Measurements from ENCODE around the gene ADCY9.
A peak's percentile ranks its signal among the peaks of the same experiment; 100 is the strongest.
"Not testable (repeated sequence)": the region's sequence is repeated elsewhere in the genome, so short reads cannot be mapped to it uniquely, and the experiment has no call there.

ADCY9 gene

DNA sequence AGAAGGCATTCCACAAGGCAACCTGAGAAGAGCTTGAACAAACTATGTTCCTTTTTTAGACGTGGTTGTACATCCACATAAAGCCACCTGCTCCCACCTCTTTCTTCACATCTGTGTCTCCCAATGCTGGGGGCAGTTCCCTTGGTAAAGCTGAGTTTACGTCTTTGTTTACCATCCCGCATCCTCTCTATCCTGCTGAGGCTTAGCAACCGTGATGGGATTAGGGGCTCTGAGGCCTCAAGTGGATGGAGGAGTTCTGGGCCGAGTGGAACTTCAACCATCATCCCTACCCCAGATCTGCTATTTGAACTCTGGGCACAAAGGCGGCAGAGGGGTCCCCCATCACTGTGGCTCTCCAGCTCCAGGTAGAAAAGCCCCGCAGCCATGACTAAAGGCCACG, 141.5 kb downstream of the ADCY9 start:
- DNase-seq (ENCODE audit: low read depth) = no peak

DNA sequence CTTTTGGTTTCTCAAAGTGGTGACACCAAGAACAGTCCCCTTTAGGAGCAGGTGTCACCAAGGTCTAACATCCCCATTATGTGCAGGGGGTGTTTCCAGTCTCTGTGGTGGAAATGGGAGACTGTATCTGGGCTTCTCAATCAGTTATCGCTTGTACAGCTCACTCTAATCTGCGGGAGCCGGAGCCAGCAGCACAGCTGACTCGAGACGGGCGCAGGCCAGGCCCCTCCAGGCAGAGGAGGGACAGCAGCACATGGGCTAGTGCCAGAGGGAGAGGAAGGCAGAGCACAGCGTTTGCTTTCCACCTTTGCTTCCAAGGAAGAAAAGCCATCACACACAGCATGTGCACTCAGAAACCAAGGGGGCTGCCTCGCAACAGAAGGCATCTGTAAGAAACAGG, 144.5 kb downstream of the ADCY9 start:
- no peak for DNase-seq (ENCODE audit: low read depth)

DNA sequence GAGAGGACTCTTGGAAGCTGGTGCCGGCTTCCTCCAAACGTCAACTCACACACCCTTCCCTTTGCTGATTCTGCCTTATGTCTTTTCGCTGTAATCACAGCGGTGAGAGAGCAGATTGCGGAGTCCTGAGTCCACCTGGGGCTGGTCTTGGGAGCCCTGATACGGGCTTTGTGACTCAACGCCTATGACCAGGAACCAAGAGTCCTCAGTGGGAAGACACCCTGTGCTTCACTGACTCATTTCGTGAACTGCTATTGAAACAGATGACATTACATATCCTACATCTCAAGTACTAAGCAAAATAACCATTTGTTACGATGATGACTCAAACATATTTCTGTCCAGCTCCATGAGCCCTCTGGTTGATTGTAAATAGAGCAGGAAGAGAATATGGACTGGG, 145.0 kb downstream of the ADCY9 start:
- no peak for DNase-seq (ENCODE audit: low read depth)

DNA sequence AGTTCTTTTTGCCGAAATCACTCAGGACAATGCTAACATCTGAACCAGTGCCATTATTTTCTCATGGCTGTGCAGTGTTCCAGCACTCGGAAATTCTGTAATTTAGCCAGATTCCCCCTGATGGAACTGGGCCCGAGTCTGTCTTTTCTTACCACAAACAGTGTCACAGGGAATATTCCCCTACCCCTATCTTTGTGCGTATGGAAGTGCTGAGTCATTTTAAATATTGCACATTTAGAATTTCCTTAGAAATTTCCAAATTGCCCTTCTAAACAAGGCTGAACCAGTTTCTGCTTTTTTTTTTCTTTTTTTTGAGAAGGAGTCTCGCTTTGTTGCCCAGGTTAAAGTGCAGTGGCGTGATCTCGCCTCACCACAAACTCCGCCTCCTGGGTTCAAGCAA, 147.7 kb downstream of the ADCY9 start:
- no peak for DNase-seq (ENCODE audit: low read depth)

DNA sequence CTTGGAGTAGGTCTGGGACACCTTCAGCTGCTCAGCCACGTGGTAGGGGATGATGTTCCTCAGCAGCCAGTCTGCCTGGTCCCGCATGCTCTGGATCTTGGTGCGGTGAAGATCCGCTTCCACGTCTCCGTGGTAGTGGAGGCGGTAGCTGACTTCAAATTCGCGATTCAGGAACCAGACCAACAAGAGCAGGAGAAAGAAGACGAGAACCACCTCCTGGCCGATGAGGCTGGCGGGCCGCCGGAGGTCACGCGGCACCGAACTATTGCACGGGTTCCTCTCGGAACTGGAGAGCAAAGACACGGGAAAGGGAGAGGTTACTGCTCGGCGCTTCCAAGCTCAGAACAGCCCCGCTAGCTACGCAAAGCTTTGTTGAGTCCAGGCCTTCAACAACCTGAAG, 149.6 kb downstream of the ADCY9 start:
- DNase-seq (ENCODE audit: low read depth) = no peak

DNA sequence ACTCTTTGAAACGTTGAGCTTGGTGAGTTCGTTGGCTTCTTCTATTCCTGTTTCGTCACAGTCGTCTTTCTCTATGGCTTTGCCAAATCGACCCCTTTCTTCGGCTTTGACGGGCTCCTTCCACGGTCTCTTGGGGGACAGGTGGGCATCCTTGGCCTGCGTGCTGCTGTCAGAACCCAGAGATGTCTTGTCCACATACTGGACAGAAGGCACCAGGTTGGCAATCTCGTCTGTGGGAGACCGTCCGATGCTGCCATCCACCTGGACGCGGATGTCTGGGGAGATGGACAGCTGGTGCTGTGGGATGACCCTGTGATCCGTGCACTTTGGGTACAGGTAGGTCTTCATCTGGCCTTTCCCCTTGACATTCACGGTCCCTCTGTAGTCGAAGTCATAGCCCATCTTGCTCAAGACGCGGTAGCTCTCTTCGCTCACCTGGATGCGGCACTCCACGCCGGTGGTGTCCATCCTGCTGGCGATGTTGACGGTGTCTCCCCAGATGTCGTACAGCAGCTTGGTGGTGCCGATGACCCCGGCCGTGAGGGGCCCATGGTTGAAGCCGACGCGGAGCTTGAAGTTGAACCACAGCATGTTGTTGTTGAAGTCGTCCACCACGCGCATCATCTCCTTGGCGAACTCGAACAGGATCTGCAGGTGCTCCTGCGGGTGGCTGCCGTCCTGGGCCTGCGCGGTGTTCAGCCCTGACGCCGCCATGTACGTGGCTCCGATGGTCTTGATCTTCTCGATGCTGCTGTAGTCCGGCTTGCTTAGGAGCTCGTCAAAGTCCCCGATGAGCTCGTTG, 150.3 kb downstream of the ADCY9 start:
- DNase-seq (ENCODE audit: low read depth) = no peak

DNA sequence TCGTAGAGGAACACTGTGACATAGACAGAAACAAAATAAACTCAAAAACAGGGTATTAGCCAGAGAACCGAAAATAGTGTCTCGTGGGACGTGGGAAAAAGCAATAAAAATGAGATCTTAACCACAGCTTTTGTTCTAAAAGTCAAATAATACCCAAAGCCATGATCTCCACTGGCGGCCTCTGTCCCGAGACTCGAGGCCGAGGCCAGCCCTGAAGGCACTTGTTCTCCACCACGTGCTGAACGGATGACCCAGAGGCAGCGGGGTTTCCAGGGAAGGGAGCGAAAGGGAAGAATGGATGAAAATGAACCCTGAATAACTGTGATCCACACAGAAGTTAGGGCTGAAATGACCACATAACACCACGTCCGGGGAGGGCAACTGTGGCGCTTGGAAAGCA, 150.9 kb downstream of the ADCY9 start:
- DNase-seq (ENCODE audit: low read depth) = no peak

DNA sequence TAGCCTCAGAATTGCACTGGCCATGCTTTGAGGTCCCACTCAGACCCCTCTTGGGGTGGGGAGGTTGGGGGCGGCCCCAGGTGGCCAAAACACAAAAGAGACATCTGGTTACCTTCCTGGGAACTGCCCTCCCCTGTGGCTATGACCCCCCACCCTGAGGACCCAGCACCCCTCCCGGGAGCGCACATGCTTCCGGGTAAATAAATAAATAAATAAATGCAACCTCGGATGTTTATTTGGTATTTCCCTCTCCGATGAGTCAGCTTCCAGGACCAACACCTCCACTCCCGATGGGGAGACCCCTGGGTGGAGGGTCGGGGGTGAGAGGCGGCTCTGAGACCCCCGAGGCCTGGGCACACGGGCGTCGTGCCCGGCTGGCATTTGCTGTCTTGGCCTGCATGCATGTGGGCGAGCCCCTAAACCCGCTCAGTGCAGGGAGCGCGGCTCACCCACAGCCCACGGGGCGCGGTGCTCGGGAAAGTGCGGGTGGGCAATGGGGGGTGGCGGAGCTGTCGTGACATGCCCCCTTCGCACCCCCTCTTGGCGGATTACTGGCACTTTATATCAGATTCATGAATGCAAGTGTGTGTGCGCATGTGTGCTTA, 151.5 kb downstream of the ADCY9 start:
- no peak for DNase-seq (ENCODE audit: low read depth)

DNA sequence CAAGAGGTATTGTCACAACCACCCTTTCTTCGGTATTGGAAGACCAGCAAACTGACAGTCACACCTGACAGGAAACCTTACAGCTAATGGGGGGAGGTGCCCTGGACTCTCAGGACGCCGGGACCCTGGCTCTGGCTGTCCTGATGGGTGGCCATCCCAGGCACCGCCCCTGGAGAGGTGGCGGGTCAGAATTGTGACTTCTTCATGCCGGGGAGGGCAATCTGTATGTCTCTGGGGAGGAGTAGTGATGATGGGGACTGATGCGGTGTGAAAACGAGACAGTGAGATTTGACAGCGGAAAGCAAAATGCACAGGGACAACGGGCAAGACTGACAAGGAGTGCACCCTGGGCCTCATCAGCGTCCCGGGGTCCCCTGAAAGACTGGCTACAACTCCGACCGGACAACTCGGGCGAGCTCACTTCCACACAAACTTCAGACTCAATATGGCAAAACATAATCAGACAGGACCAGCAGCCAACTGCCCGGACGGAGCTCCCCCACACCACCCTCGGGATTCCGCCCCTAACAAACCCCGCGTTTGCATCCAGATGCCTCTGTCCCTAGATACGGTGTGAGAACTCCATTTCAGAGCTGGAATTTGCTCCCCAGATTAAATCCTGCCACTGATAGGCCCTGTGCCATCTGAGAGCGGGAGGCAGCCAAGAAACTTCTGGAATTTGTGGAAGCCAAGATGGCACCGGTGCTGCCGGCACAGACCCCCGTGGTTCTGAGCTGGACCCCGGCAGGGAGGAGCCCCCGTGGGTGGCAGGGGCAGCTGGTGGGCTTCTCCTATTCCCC, 152.2 kb downstream of the ADCY9 start:
- no peak for DNase-seq (ENCODE audit: low read depth)

DNA sequence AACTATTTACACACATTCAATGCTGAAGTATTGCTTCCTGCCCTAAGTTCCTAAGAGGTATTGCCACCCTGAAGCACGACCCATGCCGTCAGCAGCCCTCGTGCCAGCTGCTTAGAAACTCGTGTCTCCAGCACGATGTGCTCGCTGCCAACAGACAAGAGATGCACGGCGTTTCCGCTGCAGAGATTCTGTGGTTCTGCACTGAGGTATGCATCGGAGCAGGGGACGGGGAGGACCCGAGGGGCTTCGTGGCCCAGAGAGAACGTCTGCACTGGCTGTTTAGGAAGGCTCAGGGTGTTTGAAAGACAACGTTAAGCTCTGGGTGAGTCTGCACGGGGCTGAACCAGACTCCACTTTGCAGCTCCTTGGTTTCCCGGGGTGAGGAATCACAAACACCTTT, 153.0 kb downstream of the ADCY9 start:
- peak; percentile 11 for DNase-seq (ENCODE audit: low read depth)

DNA sequence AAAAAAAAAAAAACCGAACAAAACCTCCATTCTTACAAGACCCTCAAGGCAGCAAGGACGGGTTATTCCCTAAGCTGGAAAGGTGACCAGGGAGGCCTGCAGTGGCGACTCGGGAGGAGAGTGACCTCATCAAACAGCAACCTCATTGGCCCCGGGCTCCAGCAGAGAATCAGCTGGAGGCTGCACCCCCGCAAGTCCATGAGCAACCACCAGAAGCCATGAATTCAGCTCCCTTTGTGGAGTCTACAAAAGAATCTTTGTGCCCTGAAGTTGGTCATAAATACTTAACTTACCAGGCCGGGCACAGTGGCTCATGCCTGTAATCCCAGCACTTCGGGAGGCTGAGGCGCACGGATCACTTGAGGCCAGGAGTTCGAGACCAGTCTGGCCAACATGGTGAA, 154.8 kb downstream of the ADCY9 start:
- no peak for DNase-seq (ENCODE audit: low read depth)

DNA sequence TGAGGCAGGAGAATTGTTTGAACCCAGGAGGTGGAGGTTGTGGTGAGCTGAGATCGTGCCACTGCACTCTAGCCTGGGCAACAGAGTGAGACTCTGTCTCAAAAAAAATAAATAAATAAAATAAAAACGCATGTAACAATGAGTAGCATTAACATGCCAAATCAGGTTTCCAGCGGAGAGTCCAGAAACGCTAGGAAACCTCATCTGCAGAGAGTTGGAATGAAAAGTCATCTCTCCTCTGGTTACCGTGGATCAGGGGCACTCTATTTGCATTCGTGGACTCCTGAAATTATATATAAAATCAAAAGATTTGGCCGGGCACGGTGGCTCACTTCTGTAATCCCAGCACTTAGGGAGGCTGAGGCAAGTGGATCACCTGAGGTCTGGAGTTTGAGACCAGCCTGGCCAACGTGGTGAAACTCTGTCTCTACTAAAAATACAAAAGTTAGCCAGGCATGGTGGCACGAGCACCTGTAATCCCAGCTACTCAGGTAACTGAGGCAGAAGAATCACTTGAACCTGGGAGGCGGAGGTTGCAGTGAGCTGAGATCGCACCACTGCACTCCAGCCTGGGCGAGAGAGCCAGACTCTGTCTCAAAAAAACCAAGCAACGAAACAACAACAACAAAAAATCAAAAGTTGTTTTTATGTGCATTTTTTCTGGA, 156.2 kb downstream of the ADCY9 start:
- DNase-seq (ENCODE audit: low read depth) = not testable (repeated sequence)

DNA sequence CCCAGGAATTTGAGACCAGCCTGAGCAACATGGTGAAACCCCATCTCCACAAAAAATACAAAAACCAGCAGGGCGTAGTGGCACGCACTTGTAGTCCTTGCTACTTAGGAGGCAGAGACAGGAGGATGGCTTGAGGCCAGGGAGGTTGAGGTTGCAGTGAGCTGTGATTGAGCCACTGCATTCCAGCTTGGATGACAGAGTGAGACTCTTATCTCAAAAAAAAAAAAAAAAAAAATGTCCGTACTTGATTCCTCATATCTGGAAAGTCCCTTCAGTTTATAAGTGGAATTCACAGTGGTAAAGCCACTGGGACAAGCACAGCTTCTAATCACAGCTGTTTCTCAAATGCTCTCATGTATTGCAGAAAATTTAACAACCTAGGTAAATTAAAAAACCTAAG, 157.1 kb downstream of the ADCY9 start:
- no peak for DNase-seq (ENCODE audit: low read depth)

DNA sequence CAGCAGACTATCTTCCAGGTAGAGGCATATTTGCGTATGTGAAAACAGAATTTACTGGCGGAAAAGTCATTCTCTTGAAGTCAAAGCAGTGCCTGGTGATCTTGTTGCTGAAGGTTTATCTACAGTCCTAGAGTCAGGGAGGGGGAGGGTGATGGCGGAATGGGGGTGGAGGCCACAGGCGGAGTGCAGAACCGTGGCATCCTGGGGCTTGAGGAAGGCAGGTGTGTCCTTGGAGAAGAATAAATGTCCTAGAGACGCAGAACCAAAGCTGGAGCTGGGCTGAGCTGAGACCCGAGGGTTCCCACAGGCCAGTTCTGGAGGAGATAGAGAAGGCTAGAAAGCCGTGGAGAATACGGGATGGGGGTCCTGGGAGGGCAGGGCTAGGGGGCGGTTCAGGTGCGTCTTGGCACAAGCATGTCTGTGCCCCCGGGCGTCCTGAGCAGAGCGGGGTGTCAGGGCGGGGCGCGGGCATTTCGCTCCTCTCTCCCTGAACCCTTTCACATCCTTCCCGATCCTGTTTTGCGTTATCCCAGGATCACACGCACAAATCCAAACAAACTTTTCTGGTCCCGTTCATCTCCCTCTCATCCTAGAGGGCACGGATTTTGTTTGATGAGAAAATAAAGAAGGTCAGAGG, 158.8 kb downstream of the ADCY9 start:
- DNase-seq (ENCODE audit: low read depth) = no peak

DNA sequence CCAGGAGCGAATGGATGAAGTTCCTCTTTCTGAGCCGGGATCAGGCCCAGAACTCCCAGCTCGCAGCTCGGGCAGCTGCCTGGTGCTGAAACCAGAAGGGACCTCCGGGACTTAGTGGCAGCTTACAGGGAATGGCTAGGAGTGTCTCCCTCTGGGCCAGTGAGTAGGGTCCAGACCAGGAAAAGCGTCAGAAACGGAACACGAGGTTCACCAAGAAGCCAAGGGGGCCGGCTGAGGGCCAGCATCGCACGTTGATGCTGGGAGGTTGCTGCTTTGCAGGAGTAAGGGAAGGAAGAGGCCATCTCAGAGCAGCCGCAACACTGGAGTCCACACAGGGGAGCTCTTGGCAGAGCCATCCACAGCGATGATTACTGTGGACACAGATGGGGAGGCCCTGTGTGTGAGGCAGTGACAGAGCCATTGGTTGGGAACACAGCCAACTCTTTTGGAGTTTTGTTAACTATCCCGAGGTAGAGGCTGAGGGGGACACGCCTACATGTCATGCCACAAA, 161.8 kb downstream of the ADCY9 start:
- no peak for DNase-seq (ENCODE audit: low read depth)

DNA sequence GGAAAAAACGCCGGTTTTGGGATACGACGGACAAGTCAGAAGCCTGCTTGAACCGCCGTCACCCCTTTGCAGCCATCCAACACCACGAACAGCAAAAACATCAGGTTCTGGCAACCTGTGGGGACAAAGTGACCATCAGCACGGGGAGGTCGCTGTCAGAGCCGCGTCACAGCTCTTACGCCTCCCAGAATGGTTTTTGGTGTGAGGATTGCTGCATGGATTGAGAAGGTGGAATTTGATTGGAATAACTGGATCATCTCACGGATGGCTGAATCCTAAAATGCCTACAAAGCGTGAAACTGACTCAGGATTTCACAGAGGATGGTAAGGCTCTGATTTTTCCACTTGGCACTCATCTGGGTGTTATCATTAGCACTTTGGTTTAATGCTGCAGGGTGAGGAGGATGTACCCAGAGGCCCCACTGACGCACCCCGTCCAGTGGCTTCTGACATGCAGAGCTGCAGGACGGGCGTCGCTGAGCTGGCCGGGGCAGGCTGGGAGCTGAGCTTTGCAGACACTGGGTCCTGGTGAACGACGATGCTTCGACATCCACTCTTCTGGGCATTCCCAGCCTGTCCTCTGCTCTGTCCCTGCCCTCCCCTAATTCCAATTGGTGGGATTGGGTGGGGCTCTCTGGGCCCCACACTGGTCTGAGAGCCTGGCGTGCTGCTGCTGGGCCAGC, 162.4 kb downstream of the ADCY9 start:
- no peak for DNase-seq (ENCODE audit: low read depth)

DNA sequence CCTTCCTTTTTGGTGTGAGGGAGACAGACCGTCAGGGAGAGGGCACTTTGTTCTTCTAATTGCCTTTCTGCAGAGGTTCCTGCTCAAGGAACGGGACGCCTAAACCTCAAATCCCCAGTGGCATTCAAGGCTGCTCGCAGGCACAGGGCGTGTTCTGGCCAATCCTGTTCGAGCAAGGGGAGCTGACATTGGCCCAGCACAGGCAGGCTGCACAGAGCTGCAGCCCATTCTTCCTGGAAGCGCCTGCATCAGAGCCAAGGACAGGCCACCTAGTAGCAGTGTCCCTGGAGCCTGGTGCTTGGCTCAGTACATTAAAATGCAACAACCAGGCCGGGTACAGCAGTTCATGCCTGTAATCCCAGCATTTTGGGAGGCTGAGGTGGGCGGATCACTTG, 163.5 kb downstream of the ADCY9 start:
- no peak for DNase-seq (ENCODE audit: low read depth)

DNA sequence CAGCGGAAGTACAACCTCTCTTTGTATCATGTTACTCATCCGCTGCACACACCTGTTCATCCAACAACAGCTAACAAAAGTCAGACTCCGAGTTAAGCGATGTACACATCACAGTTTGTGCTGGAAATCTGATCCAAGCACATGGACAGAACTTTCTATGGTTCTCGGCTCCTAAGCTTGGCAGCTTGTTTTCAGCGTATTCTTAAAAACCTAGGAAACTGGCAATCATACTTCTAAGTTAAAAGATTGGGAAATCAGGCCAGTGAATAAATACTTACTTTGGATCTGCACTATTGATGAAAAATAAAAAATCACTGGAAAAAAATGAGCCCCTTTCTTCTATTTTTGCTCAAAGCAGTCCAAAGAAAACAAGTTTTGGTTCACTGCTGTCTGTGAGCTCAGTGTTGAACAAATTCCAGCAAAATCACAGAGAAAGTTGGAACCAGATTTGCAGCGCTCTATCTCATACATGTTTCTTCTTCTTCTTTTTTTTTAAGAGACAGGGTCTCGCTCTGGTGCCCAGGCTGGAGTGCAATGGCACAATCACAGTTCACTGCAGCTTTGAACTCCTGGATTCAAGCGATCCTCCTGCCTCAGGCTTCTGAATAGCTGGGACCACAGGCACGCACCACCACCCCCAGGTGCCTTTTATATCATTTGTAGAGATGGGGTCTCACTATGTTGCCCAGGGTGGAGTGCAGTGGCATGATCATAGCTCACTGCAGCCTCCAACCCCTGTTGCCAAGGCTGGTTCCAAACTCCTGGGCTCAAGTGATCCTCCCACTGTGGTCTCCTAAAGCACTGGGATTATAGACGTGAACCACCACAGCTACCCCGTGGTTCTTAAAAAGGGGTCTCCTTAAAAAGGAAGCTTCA, 164.1 kb downstream of the ADCY9 start:
- DNase-seq (ENCODE audit: low read depth) = no peak

DNA sequence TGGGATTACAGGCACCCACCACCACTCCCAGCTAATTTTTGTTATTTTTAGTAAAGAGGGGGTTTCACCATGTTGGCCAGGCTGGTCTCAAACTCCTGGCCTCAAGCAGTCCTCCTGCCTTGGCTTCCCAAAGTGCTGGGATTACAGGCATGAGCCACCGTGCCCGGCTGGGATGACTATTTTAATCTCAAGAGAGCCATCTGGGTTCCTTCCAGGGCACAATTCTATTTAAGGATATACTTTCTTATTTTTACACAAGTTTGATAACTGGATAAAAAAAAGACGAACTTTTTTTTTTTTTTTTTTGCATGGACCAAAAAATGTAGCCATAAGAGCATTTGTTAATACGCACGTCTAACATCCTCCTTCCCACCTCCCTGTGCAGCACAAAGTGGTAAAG, 164.9 kb downstream of the ADCY9 start:
- DNase-seq (ENCODE audit: low read depth) = not testable (repeated sequence)

Data from activated T-cell treated with anti-CD3 and anti-CD28 coated beads for 1 hour (primary cell).